Measurements from ENCODE around the gene EED. TPM values are rescaled to one million over a fixed set of nuclear protein-coding genes. Genes with fewer than 3 reads are reported as not detected.

The EED gene
- polyA plus RNA-seq, 3 donors: 2.3 to 17.8 (median 5.1) TPM

DNA sequence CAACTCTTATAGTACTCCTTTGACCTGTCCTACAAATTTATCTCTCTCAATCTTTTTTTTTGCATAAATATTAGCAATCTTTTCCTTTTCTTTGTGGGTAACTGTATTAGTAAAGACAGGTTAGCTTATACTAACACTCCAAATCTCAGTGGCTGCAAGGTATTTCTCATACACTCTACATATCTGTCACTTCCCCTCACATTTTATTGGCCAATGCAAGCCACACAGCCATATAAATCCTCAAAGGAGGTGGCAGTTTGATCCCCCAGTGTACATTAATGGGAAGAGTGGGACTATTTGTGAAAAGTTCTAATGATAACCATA, 42.6 kb upstream of the EED start:
- no peaks in the 10 kb centered on the region for H3K9me3 Mint-ChIP-seq
- Histone ChIP-seq H3K4me1 (ENCODE audit: control insufficient read depth in 1 of 2, insufficient read depth in 2 of 2, low read length in 2 of 2) (peaks cover 64 to 78% of the 10 kb centered on the region in 2 donors), H3K4me3 (replicated peaks in 1 of 3; ENCODE audit: low read depth in 2 of 3, low read length in 3 of 3) (peak overlapping the region; percentile 34 to 74 (median 71)), H3K9ac (ENCODE audit: insufficient read depth, low read length, poor library complexity, severe bottlenecking) (peak overlapping the region; percentile 61), H3K9me3 (replicated peaks in 1 of 2; ENCODE audit: control insufficient read depth in 1 of 2, insufficient read depth in 1 of 2, low read length in 2 of 2) (no peaks in the 10 kb centered on the region), H3K79me2 (ENCODE audit: insufficient read depth, low read length) (peaks cover 33% of the 10 kb centered on the region), H3K4me2 (replicated peaks; ENCODE audit: extremely low read depth, low read length, poor library complexity, severe bottlenecking) (peak overlapping the region; percentile 76), H3K27ac (ENCODE audit: low read depth in 1 of 2, low read length in 2 of 2) (peak overlapping the region; percentile 89 to 95), H2AFZ (ENCODE audit: insufficient read depth, low read depth, low read length, poor library complexity, severe bottlenecking) (peak overlapping the region; percentile 52), H4K20me1 (ENCODE audit: insufficient read depth, low read length) (no peaks in the 10 kb centered on the region), H3K36me3 (replicated peaks in 1 of 2; ENCODE audit: control insufficient read depth in 1 of 2, insufficient read depth in 2 of 2, low read length in 2 of 2) (no peaks in the 10 kb centered on the region), H3K27me3 (ENCODE audit: control insufficient read depth in 2 of 2, insufficient read depth in 2 of 2, low read length in 2 of 2) (no peaks in the 10 kb centered on the region)
- no peaks in the 10 kb centered on the region for H3K27me3 Mint-ChIP-seq (ENCODE audit: low read depth in 3 of 3)
- peak; percentile 62 to 73 (median 69) for DNase-seq
- TF ChIP-seq, protein P1, sequence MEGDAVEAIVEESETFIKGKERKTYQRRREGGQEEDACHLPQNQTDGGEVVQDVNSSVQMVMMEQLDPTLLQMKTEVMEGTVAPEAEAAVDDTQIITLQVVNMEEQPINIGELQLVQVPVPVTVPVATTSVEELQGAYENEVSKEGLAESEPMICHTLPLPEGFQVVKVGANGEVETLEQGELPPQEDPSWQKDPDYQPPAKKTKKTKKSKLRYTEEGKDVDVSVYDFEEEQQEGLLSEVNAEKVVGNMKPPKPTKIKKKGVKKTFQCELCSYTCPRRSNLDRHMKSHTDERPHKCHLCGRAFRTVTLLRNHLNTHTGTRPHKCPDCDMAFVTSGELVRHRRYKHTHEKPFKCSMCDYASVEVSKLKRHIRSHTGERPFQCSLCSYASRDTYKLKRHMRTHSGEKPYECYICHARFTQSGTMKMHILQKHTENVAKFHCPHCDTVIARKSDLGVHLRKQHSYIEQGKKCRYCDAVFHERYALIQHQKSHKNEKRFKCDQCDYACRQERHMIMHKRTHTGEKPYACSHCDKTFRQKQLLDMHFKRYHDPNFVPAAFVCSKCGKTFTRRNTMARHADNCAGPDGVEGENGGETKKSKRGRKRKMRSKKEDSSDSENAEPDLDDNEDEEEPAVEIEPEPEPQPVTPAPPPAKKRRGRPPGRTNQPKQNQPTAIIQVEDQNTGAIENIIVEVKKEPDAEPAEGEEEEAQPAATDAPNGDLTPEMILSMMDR (IDR thresholded peaks at IDR 0.05): no peak
- H3K36me3 Mint-ChIP-seq: peaks cover 0 to 2% of the 10 kb centered on the region in 2 donors
- intact Hi-C loops (cut with micrococcal nuclease): loop anchor here (5.0 kb wide), 3 partner anchors 60 to 160 kb away; partner anchors contain the start of gene PICALM (in 2 of the 2)
- no peak overlapping the region for H3K27ac Mint-ChIP-seq
- H3K4me1 Mint-ChIP-seq: peaks cover 19% of the 10 kb centered on the region
- H3K4me3 Mint-ChIP-seq: no peak overlapping the region

DNA sequence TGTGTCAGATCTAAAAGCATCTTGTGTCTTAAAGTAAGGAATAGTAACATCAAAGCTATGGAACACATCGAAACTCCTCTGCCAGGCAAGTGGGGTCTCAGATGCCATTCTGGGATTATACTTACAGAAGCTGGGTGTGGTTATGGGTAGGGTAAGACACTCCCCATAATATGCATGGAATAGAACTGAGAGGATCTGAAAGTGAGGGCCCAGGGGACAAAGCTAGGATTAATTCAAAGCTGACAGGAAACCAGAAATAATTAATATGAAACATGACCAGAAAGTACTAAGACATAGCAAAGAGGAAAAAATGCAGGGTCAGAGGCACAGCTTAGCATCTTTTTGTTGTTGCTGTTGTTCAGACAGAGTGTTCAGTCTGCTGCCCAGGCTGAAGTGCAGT, 40.2 kb upstream of the EED start:
- no peak overlapping the region for H2AFZ ChIP-seq (ENCODE audit: insufficient read depth, low read depth, low read length, poor library complexity, severe bottlenecking)
- H3K79me2 ChIP-seq (ENCODE audit: insufficient read depth, low read length): peaks cover 33% of the 10 kb centered on the region
- H3K4me2 ChIP-seq (replicated peaks; ENCODE audit: extremely low read depth, low read length, poor library complexity, severe bottlenecking): peak overlapping the region; percentile 76
- WGBS (ENCODE audit: insufficient coverage): no CpG with 5 or more reads among the region's 1 CpG
- Mint-ChIP-seq H3K27ac (no peak overlapping the region), H3K9me3 (no peaks in the 10 kb centered on the region), H3K4me1 (peaks cover 18% of the 10 kb centered on the region), H3K4me3 (peak overlapping the region in 1 of 2 donors; percentile 13), H3K27me3 (ENCODE audit: low read depth in 3 of 3) (peaks cover 0 to 4% (median 0%) of the 10 kb centered on the region in 3 donors), H3K36me3 (peaks cover 0 to 2% of the 10 kb centered on the region in 2 donors)
- H3K27ac ChIP-seq (ENCODE audit: low read depth in 1 of 2, low read length in 2 of 2): peak overlapping the region; percentile 95 to 96
- no peaks in the 10 kb centered on the region for H3K9me3 ChIP-seq (replicated peaks in 1 of 2; ENCODE audit: control insufficient read depth in 1 of 2, insufficient read depth in 1 of 2, low read length in 2 of 2)
- TF ChIP-seq, protein P1 (IDR thresholded peaks at IDR 0.05): no peak
- no peak overlapping the region for H3K9ac ChIP-seq (ENCODE audit: insufficient read depth, low read length, poor library complexity, severe bottlenecking)
- H3K4me3 ChIP-seq (replicated peaks in 1 of 3; ENCODE audit: low read depth in 2 of 3, low read length in 3 of 3): peak overlapping the region in 1 of 3 experiments; percentile 74
- intact Hi-C loops (cut with micrococcal nuclease): loop anchor here (5.0 kb wide), 3 partner anchors 62 to 162 kb away; partner anchors contain the start of gene PICALM (in 2 of the 2)
- no peaks in the 10 kb centered on the region for H3K27me3 ChIP-seq (ENCODE audit: control insufficient read depth in 2 of 2, insufficient read depth in 2 of 2, low read length in 2 of 2)
- no peaks in the 10 kb centered on the region for H3K36me3 ChIP-seq (replicated peaks in 1 of 2; ENCODE audit: control insufficient read depth in 1 of 2, insufficient read depth in 2 of 2, low read length in 2 of 2)
- DNase-seq: no peak
- peaks cover 58 to 70% of the 10 kb centered on the region in 2 donors for H3K4me1 ChIP-seq (ENCODE audit: control insufficient read depth in 1 of 2, insufficient read depth in 2 of 2, low read length in 2 of 2)
- no peaks in the 10 kb centered on the region for H4K20me1 ChIP-seq (ENCODE audit: insufficient read depth, low read length)

All from CD14-positive monocyte (primary cell).